Tibial artery (tissue), 4 donors: ENCODE measurements around the gene ANAPC16.

Experiments used
- DNase-seq, 2 donors: peaks; one replicate each; pipeline ENCODE4 v3.0.0-alpha.2; 2019
- H3K27ac ChIP-seq, 2 donors: fragments of 200-600 bp; sonication (generic) in 1 of 2; 1 replicate in 1 of 2; 2 replicates in 1 of 2; pipeline ENCODE4 v1.5.1; 2018 to 2019; ENCODE audit warnings: mild to moderate bottlenecking in 1 of 2
- H3K27me3 ChIP-seq, 2 donors: fragments of 200-600 bp; sonication (generic) in 1 of 2; one replicate each; pipeline versions ENCODE4 v1.5.1 to v1.6.0; 2016 to 2019
- H3K36me3 ChIP-seq, 3 donors: fragments of 200-600 bp; sonication (generic) in 2 of 3; one replicate each; pipeline ENCODE4 v1.5.1; 2016 to 2019; ENCODE audit warnings: mild to moderate bottlenecking in 2 of 3
- H3K4me1 ChIP-seq, 4 donors: fragments of 200-600 bp; sonication (generic) in 2 of 4; 1 replicate in 3 of 4; 2 replicates in 1 of 4; pipeline ENCODE4 v1.5.1; 2016 to 2019
- H3K4me3 ChIP-seq, 2 donors: fragments of 200-600 bp; sonication (generic) in 1 of 2; 1 replicate in 1 of 2; 2 replicates in 1 of 2; pipeline ENCODE4 v1.5.1; 2018 to 2019; ENCODE audit warnings: mild to moderate bottlenecking in 2 of 2
- H3K9me3 ChIP-seq, 3 donors: fragments of 200-600 bp; sonication (generic) in 1 of 3; one replicate each; pipeline ENCODE4 v1.5.1; 2016 to 2019
- CTCF ChIP-seq, 2 experiments: fragments of 200-600 bp in 1 of 2; fragments of 450-650 bp in 1 of 2; IDR thresholded peaks; one replicate each; pipeline ENCODE4 v1.5.1; 2017 to 2019; ENCODE audit warnings: antibody characterized with exemption in 2 of 2, mild to moderate bottlenecking in 1 of 2, moderate library complexity in 1 of 2
- intact Hi-C: fragments of 100-400 bp; cut with DNase I; formaldehyde crosslinking; loops from one replicate; pipeline ENCODE4 v1.15.0; 2023; ENCODE audit warnings: low total_unique reads

The ANAPC16 gene

GRCh38 chr10:72273410-72274212, 57.8 kb downstream of the ANAPC16 start, which contains the start of gene DDIT4:
Gene DDIT4, plus strand, starts transcription at chr10:72273924. Its CDS starts 293 bp downstream, at chr10:72274217.
- peaks cover 0 to 30% (median 18%) of the 10 kb centered on the region in 4 donors for H3K4me1 ChIP-seq
- peak; percentile 100 for DNase-seq
- H3K36me3 ChIP-seq = peaks cover 16 to 30% (median 26%) of the 10 kb centered on the region in 3 donors
- H3K4me3 ChIP-seq = peak within 1 kb of the TSS; percentile 98 to 99
- TF ChIP-seq CTCF (IDR thresholded peaks at IDR 0.05) = no peak
- no peaks in the 10 kb centered on the region for H3K9me3 ChIP-seq
- peak within 1 kb of the TSS; percentile 99 for H3K27ac ChIP-seq
- intact Hi-C loops = loop anchor here (2.0 to 5.0 kb wide), 3 partner anchors 25 to 56 kb away; partner anchors contain the start of genes ANAPC16 and ASCC1
- no peaks in the 10 kb centered on the region for H3K27me3 ChIP-seq

- Histone ChIP-seq H3K27me3 (no peaks in the 10 kb centered on the region), H3K36me3 (peaks cover 16 to 30% (median 26%) of the 10 kb centered on the region in 3 donors), H3K4me3 (peak overlapping the region; percentile 98 to 99), H3K4me1 (peaks cover 0 to 30% (median 18%) of the 10 kb centered on the region in 4 donors), H3K9me3 (no peaks in the 10 kb centered on the region), H3K27ac (peak overlapping the region; percentile 99)
- intact Hi-C loops = loop anchor here (5.0 kb wide), 2 partner anchors 43 to 57 kb away; partner anchors contain the start of genes ANAPC16 and ASCC1
- no peak for DNase-seq
- no peak for TF ChIP-seq CTCF (IDR thresholded peaks at IDR 0.05)
Observed at GRCh38 chr10:72274213-72274729, 58.5 kb downstream of the ANAPC16 start.

GRCh38 chr10:72274730-72275350, 59.0 kb downstream of the ANAPC16 start:
- intact Hi-C loops = loop anchor here (1.0 to 5.0 kb wide), 4 partner anchors 21 to 58 kb away; partner anchors contain the start of genes ANAPC16 and ASCC1
- DNase-seq = peak; percentile 72 to 91
- peak; percentile 75 to 78 for TF ChIP-seq CTCF (IDR thresholded peaks at IDR 0.05)
- Histone ChIP-seq H3K4me1 (peaks cover 0 to 35% (median 18%) of the 10 kb centered on the region in 4 donors), H3K36me3 (peaks cover 16 to 30% (median 26%) of the 10 kb centered on the region in 3 donors), H3K27ac (peak overlapping the region; percentile 99), H3K9me3 (no peaks in the 10 kb centered on the region), H3K27me3 (no peaks in the 10 kb centered on the region), H3K4me3 (peak overlapping the region; percentile 98 to 99)

- peaks cover 0 to 41% (median 18%) of the 10 kb centered on the region in 4 donors for H3K4me1 ChIP-seq
Observed at GRCh38 chr10:72275351-72276012, 59.7 kb downstream of the ANAPC16 start.

More at GRCh38 chr10:72275351-72276012, 59.7 kb downstream of the ANAPC16 start:
- Histone ChIP-seq H3K36me3 (peaks cover 16 to 30% (median 26%) of the 10 kb centered on the region in 3 donors), H3K9me3 (no peaks in the 10 kb centered on the region), H3K27ac (peak overlapping the region; percentile 99), H3K27me3 (no peaks in the 10 kb centered on the region), H3K4me3 (peak overlapping the region; percentile 98 to 99)
- intact Hi-C loops = loop anchor here (1.0 to 5.0 kb wide), 2 partner anchors 21 to 52 kb away; no protein-coding TSS in a partner anchor
- DNase-seq = no peak
- TF ChIP-seq CTCF (IDR thresholded peaks at IDR 0.05) = no peak
